Measurements from ENCODE around the gene POLR3H.
A peak's percentile ranks its signal among the peaks of the same experiment; 100 is the strongest.

Gene POLR3H

DNA sequence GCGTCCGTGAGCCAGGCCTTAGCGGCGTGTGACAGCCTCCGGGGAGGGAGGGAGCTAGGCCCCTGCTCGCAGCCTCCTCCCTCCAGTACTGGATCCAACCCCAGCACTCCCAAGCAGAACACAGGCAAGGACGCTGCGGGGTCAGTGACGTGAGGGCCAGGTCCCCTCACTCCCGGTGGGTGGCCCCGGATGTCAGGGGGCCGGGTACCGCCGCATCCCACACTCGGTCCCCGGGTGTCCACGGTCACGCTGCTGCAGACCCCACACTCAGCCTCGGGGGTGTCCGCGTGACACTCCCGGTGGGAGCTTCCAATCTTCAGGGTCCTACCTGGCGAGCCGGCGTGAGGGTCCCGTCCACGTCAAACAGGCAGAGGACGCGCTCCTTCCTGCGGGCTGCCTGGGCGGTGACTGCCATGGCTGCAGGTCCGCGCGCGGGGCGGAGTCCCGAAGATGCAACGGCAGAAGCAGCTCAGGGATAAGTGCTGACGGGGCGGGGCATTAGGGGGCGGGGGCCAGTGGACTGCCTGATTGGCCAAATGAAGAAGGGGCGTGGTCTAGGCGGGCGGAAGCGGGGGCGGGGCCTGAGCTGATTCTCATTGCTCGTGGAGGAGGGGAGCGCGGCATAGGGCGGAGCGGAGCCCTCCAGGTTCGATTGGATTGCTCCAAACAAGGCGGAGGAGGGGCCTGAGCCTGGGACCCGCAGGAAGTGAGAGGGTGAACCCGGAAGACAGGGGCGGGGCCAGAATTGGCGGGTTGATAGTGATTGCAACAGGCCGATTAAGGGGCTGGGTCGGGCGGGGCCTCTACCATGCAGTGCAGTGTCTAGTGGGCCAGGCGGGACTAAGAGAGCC lies 45.3 kb upstream of the POLR3H start, which contains the start of gene PMM1 (continued):
- TF ChIP-seq ZSCAN16 (tag by site-specific recombination; IDR thresholded peaks at IDR 0.05) = no peak
- no peak for TF ChIP-seq OVOL3 (tag by site-specific recombination; IDR thresholded peaks at IDR 0.05)
- TF ChIP-seq ZBTB17 (tag by site-specific recombination; IDR thresholded peaks at IDR 0.05) = peak; percentile 88

- peaks cover 12% of the 10 kb centered on the region for H3K4me1 ChIP-seq (ENCODE audit: control insufficient read depth, insufficient read depth, low read length)
- no peak overlapping the region for H3K27ac ChIP-seq (ENCODE audit: extremely low read depth, low read depth, low read length)
- ChIA-PET POLR2A (interaction anchor here (0.6 to 0.7 kb wide), 3 partner anchors 21 to 110 kb away, joined by 4 to 6 read pairs (median 4); no protein-coding TSS in a partner anchor), CTCF (interaction anchor here (0.7 to 4.7 kb wide), 3 partner anchors 9 to 79 kb away, joined by 3 to 23 read pairs (median 6); no protein-coding TSS in a partner anchor)
- peak; percentile 69 for TF ChIP-seq OSR2 (tag by site-specific recombination; IDR thresholded peaks at IDR 0.05)
- no peak for TF ChIP-seq ZNF280D (tag by site-specific recombination; IDR thresholded peaks at IDR 0.05)
- no peak for TF ChIP-seq ZNF302 (tag by site-specific recombination; IDR thresholded peaks at IDR 0.05; ENCODE audit: low read depth)
- peak; percentile 80; the same call in 1 of the 2 replicates for TF ChIP-seq ZNF394 (tag by site-specific recombination; IDR thresholded peaks at IDR 0.05; ENCODE audit: borderline replicate concordance)
- TF ChIP-seq ZNF639 (tag by site-specific recombination; IDR thresholded peaks at IDR 0.05) = no peak
- no peak for TF ChIP-seq ZSCAN4 (tag by site-specific recombination; IDR thresholded peaks at IDR 0.05)
- no peak for TF ChIP-seq ZSCAN30 (tag by site-specific recombination; IDR thresholded peaks at IDR 0.05)
- no peak for TF ChIP-seq BCL11B (tag by site-specific recombination; IDR thresholded peaks at IDR 0.05; ENCODE audit: low read depth)
- TF ChIP-seq GLIS1 (tag by site-specific recombination; IDR thresholded peaks at IDR 0.05) = no peak
- no peak for TF ChIP-seq ZNF701 (tag by site-specific recombination; IDR thresholded peaks at IDR 0.05)
- TF ChIP-seq, protein P1, sequence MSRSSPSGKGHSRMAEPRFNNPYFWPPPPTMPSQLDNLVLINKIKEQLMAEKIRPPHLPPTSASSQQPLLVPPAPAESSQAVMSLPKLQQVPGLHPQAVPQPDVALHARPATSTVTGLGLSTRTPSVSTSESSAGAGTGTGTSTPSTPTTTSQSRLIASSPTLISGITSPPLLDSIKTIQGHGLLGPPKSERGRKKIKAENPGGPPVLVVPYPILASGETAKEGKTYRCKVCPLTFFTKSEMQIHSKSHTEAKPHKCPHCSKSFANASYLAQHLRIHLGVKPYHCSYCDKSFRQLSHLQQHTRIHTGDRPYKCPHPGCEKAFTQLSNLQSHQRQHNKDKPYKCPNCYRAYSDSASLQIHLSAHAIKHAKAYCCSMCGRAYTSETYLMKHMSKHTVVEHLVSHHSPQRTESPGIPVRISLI (tag by site-specific recombination; IDR thresholded peaks at IDR 0.05) = peak; percentile 48; the same call in 1 of the 2 replicates
- H3K9me3 ChIP-seq (ENCODE audit: control insufficient read depth, insufficient read depth, low read depth, low read length) = no peaks in the 10 kb centered on the region
- peaks cover 3 to 37% of the 10 kb centered on the region in 2 experiments; a peak in 2 of 3 replicates for H3K36me3 ChIP-seq (ENCODE audit: control insufficient read depth in 2 of 2, insufficient read depth in 1 of 2, low read length in 2 of 2)
- H3K4me3 ChIP-seq (ENCODE audit: low read depth, low read length) = no peak overlapping the region
Measured at GRCh38 chr22:41587347-41587723, 43.1 kb upstream of the POLR3H start.

DNA sequence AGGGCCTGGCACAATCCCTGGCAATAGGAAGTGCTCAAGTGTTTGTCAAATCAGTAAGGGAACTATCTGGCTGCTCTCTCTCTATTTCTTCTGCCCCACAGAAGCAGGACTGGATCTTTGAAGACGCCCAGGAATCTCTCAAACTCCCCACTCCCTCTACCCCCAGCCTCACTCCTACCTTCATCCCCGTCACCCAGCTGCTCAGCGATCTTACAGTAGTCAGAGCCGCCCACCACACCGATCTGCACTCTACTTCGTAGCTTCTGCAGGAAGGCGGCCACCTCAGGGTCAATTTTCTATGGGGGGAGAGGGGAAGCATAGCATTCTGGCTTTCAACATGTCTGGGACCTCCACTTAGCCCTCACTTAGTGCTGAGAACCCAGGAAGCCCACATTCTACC lies 41.6 kb upstream of the POLR3H start:
- ChIA-PET CTCF (no interaction called here), POLR2A (interaction anchor here (1.1 kb wide), 1 partner anchor 15 kb away, joined by 4 read pairs; no protein-coding TSS in a partner anchor)
- H3K36me3 ChIP-seq (ENCODE audit: control insufficient read depth in 2 of 2, insufficient read depth in 1 of 2, low read length in 2 of 2) = peaks cover 8 to 41% of the 10 kb centered on the region in 2 experiments; a peak in 2 of 3 replicates
- H3K9me3 ChIP-seq (ENCODE audit: control insufficient read depth, insufficient read depth, low read depth, low read length) = no peaks in the 10 kb centered on the region
- H3K4me3 ChIP-seq (ENCODE audit: low read depth, low read length) = no peak overlapping the region
- H3K27ac ChIP-seq (ENCODE audit: extremely low read depth, low read depth, low read length) = no peak overlapping the region
- peaks cover 12% of the 10 kb centered on the region for H3K4me1 ChIP-seq (ENCODE audit: control insufficient read depth, insufficient read depth, low read length)
- no peak for TF ChIP-seq ZFP41 (tag by site-specific recombination; IDR thresholded peaks at IDR 0.05; ENCODE audit: borderline replicate concordance)
- TF ChIP-seq, protein P2, sequence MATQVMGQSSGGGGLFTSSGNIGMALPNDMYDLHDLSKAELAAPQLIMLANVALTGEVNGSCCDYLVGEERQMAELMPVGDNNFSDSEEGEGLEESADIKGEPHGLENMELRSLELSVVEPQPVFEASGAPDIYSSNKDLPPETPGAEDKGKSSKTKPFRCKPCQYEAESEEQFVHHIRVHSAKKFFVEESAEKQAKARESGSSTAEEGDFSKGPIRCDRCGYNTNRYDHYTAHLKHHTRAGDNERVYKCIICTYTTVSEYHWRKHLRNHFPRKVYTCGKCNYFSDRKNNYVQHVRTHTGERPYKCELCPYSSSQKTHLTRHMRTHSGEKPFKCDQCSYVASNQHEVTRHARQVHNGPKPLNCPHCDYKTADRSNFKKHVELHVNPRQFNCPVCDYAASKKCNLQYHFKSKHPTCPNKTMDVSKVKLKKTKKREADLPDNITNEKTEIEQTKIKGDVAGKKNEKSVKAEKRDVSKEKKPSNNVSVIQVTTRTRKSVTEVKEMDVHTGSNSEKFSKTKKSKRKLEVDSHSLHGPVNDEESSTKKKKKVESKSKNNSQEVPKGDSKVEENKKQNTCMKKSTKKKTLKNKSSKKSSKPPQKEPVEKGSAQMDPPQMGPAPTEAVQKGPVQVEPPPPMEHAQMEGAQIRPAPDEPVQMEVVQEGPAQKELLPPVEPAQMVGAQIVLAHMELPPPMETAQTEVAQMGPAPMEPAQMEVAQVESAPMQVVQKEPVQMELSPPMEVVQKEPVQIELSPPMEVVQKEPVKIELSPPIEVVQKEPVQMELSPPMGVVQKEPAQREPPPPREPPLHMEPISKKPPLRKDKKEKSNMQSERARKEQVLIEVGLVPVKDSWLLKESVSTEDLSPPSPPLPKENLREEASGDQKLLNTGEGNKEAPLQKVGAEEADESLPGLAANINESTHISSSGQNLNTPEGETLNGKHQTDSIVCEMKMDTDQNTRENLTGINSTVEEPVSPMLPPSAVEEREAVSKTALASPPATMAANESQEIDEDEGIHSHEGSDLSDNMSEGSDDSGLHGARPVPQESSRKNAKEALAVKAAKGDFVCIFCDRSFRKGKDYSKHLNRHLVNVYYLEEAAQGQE (tag by site-specific recombination; IDR thresholded peaks at IDR 0.05) = no peak
- no peak for TF ChIP-seq ZNF513 (tag by site-specific recombination; IDR thresholded peaks at IDR 0.05)
- TF ChIP-seq ZNF10 (tag by site-specific recombination; IDR thresholded peaks at IDR 0.05) = no peak
